GM12878 (cell line): Measurements from ENCODE around the gene NISCH. TPM values are rescaled to one million over a fixed set of nuclear protein-coding genes. Genes with fewer than 3 reads are reported as not detected.

Source experiments
- BACH1 ChIP-seq: fragments of 450-650 bp; IDR thresholded peaks from 2 replicates; pipeline ENCODE4 v1.6.1; 2017; ENCODE audit warnings: mild to moderate bottlenecking, borderline replicate concordance
- BHLHE40 ChIP-seq, 2 experiments: fragments of 450-650 bp in 1 of 2; IDR thresholded peaks; 2 replicates each; pipeline ENCODE4 v1.6.1; 2011 to 2017; ENCODE audit warnings: low read depth in 2 of 2, borderline replicate concordance in 1 of 2, improper control_type of control experiment in 1 of 2, low read length in 1 of 2, mild to moderate bottlenecking in 1 of 2
- CHD1 ChIP-seq: IDR thresholded peaks from 2 replicates; pipeline ENCODE4 v1.6.1; 2012; ENCODE audit warnings: low read depth, low read length, improper control_type of control experiment
- EGR1 ChIP-seq, 2 experiments: IDR thresholded peaks; 1 replicate in 1 of 2; 2 replicates in 1 of 2; pipeline ENCODE4 v1.6.1; 2011 to 2012; ENCODE audit warnings: low read depth in 2 of 2, low read length in 2 of 2, borderline replicate concordance in 1 of 2, mild to moderate bottlenecking in 1 of 2, moderate library complexity in 1 of 2
- NFIC ChIP-seq: IDR thresholded peaks from 2 replicates; pipeline ENCODE4 v1.6.1; 2012; ENCODE audit warnings: low read depth, mild to moderate bottlenecking, inconsistent platforms, low read length, moderate library complexity
- NR2C2 ChIP-seq: IDR thresholded peaks from 2 replicates; pipeline ENCODE4 v1.6.1; 2011; ENCODE audit warnings: borderline replicate concordance, low read depth; ENCODE audit not compliant: control insufficient read depth, insufficient read length
- SIN3A ChIP-seq: IDR thresholded peaks from 2 replicates; pipeline ENCODE4 v1.6.1; 2012; ENCODE audit warnings: low read depth, low read length, improper control_type of control experiment
- YY1 ChIP-seq: IDR thresholded peaks from 2 replicates; pipeline ENCODE4 v1.6.1; 2011; ENCODE audit warnings: low read depth, mild to moderate bottlenecking, low read length
- ZZZ3 ChIP-seq: IDR thresholded peaks from 2 replicates; pipeline ENCODE4 v1.6.1; 2011; ENCODE audit warnings: low read depth; ENCODE audit not compliant: control insufficient read depth, insufficient read length
- polyA plus RNA-seq, 11 experiments: library from polyadenylated mRNA; depleted of rRNA in 4 of 11; unstranded in 6 of 11; stranded (reverse) in 5 of 11; fragments of >200 nt; fragmentation: Nextera tagmentation in 4 of 11; fragmentation: Illumina TruSeq in 1 of 11; extraction: Ambion mirVana in 4 of 11; extraction: Trizol in 1 of 11; gene quantifications; 1 replicate in 1 of 11; 2 replicates in 10 of 11; pipeline versions ENCODE4 v1.2.1 to v1.2.3, GENCODE V29; 2011 to 2016; ENCODE audit warnings: inconsistent platforms in 2 of 11, missing spikeins in 2 of 11, low read depth in 1 of 11
- total RNA-seq, 4 experiments: library from RNA; depleted of rRNA in 3 of 4; stranded (reverse); fragments of >200 nt in 3 of 4; fragmentation: Illumina TruSeq in 1 of 4; extraction: Trizol in 1 of 4; gene quantifications; 2 replicates each; pipeline versions ENCODE4 v1.2.1 to v1.2.3, GENCODE V29; 2013 to 2021
- TF ChIP-seq, protein P1 (sequence below), 3 experiments: IDR thresholded peaks in 2 of 3; conservative IDR thresholded peaks in 1 of 3; 2 replicates each; pipeline ENCODE4 v1.5.1; 2011; ENCODE audit warnings: low read depth in 3 of 3, low read length in 3 of 3, mild to moderate bottlenecking in 3 of 3, control low read depth in 2 of 3, moderate library complexity in 2 of 3, inconsistent platforms in 1 of 3, mixed read lengths in 1 of 3; ENCODE audit not compliant: control insufficient read depth in 2 of 3, insufficient read depth in 1 of 3; ENCODE audit errors: extremely low read depth in 1 of 3

Gene NISCH
- total and polyA plus RNA-seq, 10 of the 15 experiments (the other 5 are each of a cell fraction or from before 2014, with no cell fraction given): 0.76 to 52.5 (median 24.6) TPM

DNA sequence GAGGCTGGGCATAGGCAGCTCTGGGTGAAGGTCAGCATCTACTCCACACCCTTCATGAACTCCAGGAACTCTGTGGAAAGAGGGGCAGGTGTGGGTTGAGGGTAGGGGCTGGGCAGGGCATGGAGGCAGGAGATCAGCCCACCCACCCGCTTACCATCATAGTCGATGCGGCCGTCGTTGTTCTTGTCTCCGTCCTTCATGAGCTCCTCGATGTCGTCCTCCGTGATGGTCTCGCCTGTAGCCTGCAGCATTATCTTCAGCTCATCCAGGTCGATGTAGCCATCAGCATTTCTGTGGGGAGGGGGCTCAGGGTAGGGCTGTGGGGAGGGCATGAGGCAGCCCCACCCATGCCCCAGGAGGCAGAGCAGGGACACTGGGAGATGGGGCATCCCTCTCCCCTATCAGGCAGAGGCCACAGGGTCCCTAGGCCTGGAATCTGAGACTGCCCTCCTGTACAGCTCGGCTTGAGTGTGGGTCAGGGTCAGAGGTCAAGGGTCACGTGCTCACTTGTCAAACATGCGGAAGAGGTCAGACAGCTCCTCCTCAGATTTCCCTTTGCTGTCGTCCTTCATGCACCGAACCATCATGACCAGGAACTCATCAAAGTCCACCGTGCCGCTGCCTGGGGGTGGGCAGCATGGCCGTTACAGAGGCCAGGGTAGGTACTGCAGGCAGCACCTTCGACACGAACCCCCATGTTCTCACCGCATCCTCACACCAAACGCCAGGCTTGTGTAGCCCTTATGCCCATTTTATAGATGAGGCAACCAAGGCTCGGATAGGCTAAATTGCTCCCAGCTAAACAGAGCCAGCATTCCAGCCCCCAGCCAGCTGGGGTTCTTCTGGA lies 3.9 kb upstream of the NISCH start (continued):
- TF ChIP-seq CHD1 (no peak), NR2C2 (peak; percentile 68), EGR1 (IDR thresholded peaks at IDR 0.05; ENCODE audit: borderline replicate concordance in 1 of 2, low read depth in 2 of 2, low read length in 2 of 2) (no peak), NFIC (no peak), BACH1 (no peak), SIN3A (no peak), BHLHE40 (IDR thresholded peaks at IDR 0.05; ENCODE audit: borderline replicate concordance in 1 of 2, low read depth in 2 of 2, low read length in 1 of 2) (peak in 1 of 2 experiments; percentile 8; a peak in 1 of 4 replicates), ZZZ3 (no peak), YY1 (no peak)
- TF ChIP-seq, protein P1, sequence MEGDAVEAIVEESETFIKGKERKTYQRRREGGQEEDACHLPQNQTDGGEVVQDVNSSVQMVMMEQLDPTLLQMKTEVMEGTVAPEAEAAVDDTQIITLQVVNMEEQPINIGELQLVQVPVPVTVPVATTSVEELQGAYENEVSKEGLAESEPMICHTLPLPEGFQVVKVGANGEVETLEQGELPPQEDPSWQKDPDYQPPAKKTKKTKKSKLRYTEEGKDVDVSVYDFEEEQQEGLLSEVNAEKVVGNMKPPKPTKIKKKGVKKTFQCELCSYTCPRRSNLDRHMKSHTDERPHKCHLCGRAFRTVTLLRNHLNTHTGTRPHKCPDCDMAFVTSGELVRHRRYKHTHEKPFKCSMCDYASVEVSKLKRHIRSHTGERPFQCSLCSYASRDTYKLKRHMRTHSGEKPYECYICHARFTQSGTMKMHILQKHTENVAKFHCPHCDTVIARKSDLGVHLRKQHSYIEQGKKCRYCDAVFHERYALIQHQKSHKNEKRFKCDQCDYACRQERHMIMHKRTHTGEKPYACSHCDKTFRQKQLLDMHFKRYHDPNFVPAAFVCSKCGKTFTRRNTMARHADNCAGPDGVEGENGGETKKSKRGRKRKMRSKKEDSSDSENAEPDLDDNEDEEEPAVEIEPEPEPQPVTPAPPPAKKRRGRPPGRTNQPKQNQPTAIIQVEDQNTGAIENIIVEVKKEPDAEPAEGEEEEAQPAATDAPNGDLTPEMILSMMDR (IDR thresholded peaks at IDR 0.05 in 2 of 3, conservative IDR thresholded peaks at IDR 0.05 in 1 of 3; ENCODE audit: control insufficient read depth in 2 of 3, extremely low read depth in 1 of 3, insufficient read depth in 1 of 3, low read depth in 3 of 3, low read length in 3 of 3): peak in 2 of 3 experiments; percentile 10 to 24; a peak in 1 of 6 replicates
- TF ChIP-seq, all 136 proteins: peak for 5
